ENCODE measurements around the gene IKZF1.

The IKZF1 gene

DNA sequence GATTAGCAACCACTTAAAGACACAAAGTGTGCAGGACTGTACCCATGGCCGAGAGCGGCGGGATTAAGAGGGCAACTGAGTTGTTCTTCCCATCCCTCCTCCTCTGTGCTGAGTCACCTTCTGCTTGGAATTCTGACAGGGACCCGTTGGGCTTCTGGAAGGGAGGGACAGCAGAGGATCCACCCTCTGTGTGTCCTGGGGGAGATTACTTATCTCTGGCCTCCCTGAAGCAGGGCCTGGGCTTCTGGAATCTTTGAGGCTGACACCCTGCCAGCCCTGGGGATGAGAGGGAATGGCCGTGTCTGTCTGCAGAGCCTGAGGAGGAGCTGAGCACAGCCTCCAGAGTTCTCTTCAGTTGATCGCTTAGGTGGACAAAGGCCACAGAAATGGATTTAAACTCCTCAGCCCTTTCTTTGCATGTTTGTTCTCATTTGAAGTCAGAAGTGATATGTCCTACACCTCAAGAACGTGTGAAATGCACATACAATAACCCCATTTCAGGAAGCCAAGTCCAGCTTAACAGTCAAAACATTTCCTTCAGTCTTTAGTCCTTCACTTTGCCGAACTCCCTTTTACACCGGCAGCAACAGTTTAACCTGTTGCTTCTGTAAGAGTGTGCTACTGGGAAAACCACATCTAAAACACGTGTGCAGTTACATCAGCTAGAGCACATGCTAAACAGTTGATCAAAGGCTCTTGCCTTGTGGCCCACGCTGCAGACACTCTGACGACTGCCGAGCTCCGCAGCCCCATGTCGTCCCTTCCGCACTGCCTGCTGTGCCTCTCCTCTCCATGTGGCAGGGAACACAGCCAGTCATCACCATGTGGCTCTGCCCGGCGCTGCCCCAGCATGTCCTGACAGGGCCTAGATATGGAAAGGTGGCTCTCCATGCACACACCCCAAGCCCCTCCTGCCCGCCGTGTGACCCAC lies 55.7 kb downstream of the IKZF1 start:
- Histone ChIP-seq H3F3A (ENCODE audit: control insufficient read depth, insufficient read depth) (peaks cover 12% of the 10 kb centered on the region), H3K4me1 (ENCODE audit: control insufficient read depth, low read length) (no peaks in the 10 kb centered on the region), H4K20me1 (ENCODE audit: control insufficient read depth, insufficient read depth, low read depth, low read length) (peaks cover 5% of the 10 kb centered on the region), H3K9me2 (replicated peaks; ENCODE audit: control insufficient read depth, low read length) (no peaks in the 10 kb centered on the region), H3K27ac (ENCODE audit: low read depth, low read length) (no peak overlapping the region), H3K9me3 (ENCODE audit: control insufficient read depth, insufficient read depth, low read length) (no peaks in the 10 kb centered on the region), H3K79me2 (ENCODE audit: control insufficient read depth, low read length) (peaks cover 94% of the 10 kb centered on the region), H3K36me3 (ENCODE audit: control insufficient read depth, low read length) (peaks cover 95% of the 10 kb centered on the region), H3K4me3 (ENCODE audit: low read length) (no peak overlapping the region), H3K27me3 (ENCODE audit: control insufficient read depth, low read length) (no peaks in the 10 kb centered on the region), H3K4me2 (ENCODE audit: low read length) (no peak overlapping the region)
- TF ChIP-seq CTCF (IDR thresholded peaks at IDR 0.05; ENCODE audit: low read depth, low read length, poor library complexity, severe bottlenecking) (no peak), EZH2phosphoT487 (IDR thresholded peaks at IDR 0.05; ENCODE audit: borderline replicate concordance, low read length) (no peak)

GRCh38 chr7:50362142-50362541 lies 57.6 kb downstream of the IKZF1 start:
- peaks cover 93% of the 10 kb centered on the region for H3K79me2 ChIP-seq (ENCODE audit: control insufficient read depth, low read length)
- H3K27ac ChIP-seq (ENCODE audit: low read depth, low read length): no peak overlapping the region
- TF ChIP-seq CTCF (IDR thresholded peaks at IDR 0.05; ENCODE audit: low read depth, low read length, poor library complexity, severe bottlenecking): no peak
- TF ChIP-seq EZH2phosphoT487 (IDR thresholded peaks at IDR 0.05; ENCODE audit: borderline replicate concordance, low read length): no peak
- H3F3A ChIP-seq (ENCODE audit: control insufficient read depth, insufficient read depth): peaks cover 23% of the 10 kb centered on the region
- H4K20me1 ChIP-seq (ENCODE audit: control insufficient read depth, insufficient read depth, low read depth, low read length): peaks cover 6% of the 10 kb centered on the region
- H3K27me3 ChIP-seq (ENCODE audit: control insufficient read depth, low read length): no peaks in the 10 kb centered on the region
- no peaks in the 10 kb centered on the region for H3K4me1 ChIP-seq (ENCODE audit: control insufficient read depth, low read length)
- no peak overlapping the region for H3K4me2 ChIP-seq (ENCODE audit: low read length)
- H3K9me2 ChIP-seq (replicated peaks; ENCODE audit: control insufficient read depth, low read length): no peaks in the 10 kb centered on the region
- no peaks in the 10 kb centered on the region for H3K9me3 ChIP-seq (ENCODE audit: control insufficient read depth, insufficient read depth, low read length)
- H3K36me3 ChIP-seq (ENCODE audit: control insufficient read depth, low read length): peaks cover 97% of the 10 kb centered on the region
- H3K4me3 ChIP-seq (ENCODE audit: low read length): no peak overlapping the region

DNA sequence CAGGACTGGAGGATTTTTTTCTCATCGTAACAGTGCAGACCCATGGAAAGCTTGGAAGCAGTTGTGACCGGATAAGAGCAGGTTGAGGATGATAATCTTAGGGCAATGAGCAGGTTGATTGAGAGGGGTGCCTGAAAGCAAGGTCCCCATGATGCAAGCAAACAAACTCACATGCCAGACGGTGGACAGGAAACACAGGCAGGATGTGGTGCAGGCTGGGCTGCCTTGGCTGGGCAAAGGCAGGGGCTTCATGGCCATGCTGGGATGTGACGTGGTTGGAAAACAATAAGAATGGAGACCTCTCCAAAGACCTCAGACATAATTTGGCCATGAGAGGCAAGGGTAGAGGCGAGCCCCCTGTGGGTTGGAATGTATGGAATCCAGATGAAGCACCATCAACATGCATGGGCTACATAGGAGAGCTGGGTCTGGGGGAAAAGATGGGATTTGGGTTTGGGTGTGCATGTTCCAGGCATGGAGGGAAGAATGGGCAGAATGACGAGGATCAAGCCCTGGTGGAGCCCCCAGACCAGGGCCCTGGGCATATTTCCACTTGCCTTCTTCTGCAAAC lies 58.3 kb downstream of the IKZF1 start:
- Histone ChIP-seq H4K20me1 (ENCODE audit: control insufficient read depth, insufficient read depth, low read depth, low read length) (peaks cover 9% of the 10 kb centered on the region), H3K36me3 (ENCODE audit: control insufficient read depth, low read length) (peaks cover 98% of the 10 kb centered on the region), H3K27me3 (ENCODE audit: control insufficient read depth, low read length) (no peaks in the 10 kb centered on the region), H3K9me3 (ENCODE audit: control insufficient read depth, insufficient read depth, low read length) (no peaks in the 10 kb centered on the region), H3F3A (ENCODE audit: control insufficient read depth, insufficient read depth) (peaks cover 30% of the 10 kb centered on the region), H3K4me1 (ENCODE audit: control insufficient read depth, low read length) (no peaks in the 10 kb centered on the region), H3K27ac (ENCODE audit: low read depth, low read length) (no peak overlapping the region), H3K4me3 (ENCODE audit: low read length) (no peak overlapping the region), H3K9me2 (replicated peaks; ENCODE audit: control insufficient read depth, low read length) (no peaks in the 10 kb centered on the region), H3K79me2 (ENCODE audit: control insufficient read depth, low read length) (peaks cover 93% of the 10 kb centered on the region), H3K4me2 (ENCODE audit: low read length) (no peak overlapping the region)
- TF ChIP-seq EZH2phosphoT487 (IDR thresholded peaks at IDR 0.05; ENCODE audit: borderline replicate concordance, low read length) (no peak), CTCF (IDR thresholded peaks at IDR 0.05; ENCODE audit: low read depth, low read length, poor library complexity, severe bottlenecking) (no peak)
